Esophagus squamous epithelium (tissue), 5 donors: ENCODE results near the gene ANTXR2. TPM values are rescaled to one million over a fixed set of nuclear protein-coding genes. Genes with fewer than 3 reads are reported as not detected.

Experiments
- DNase-seq: peaks from one replicate; lab custom pipeline; 2025; lab: John Stamatoyannopoulos, UW
- H3K27ac ChIP-seq, 4 donors: fragments of 200-600 bp; sonication (generic); one replicate each; pipeline ENCODE4 v1.5.1; 2016 to 2019; ENCODE audit warnings: mild to moderate bottlenecking in 1 of 4
- H3K27me3 ChIP-seq, 4 donors: fragments of 200-600 bp; sonication (generic); 1 replicate in 3 of 4; 2 replicates in 1 of 4; pipeline versions ENCODE4 v1.5.1 to v1.6.0; 2017 to 2021; ENCODE audit warnings: antibody characterized with exemption in 1 of 4
- H3K36me3 ChIP-seq, 3 donors: fragments of 200-600 bp; sonication (generic); one replicate each; pipeline ENCODE4 v1.5.1; 2016 to 2019
- H3K4me1 ChIP-seq, 3 donors: fragments of 200-600 bp; sonication (generic); one replicate each; pipeline ENCODE4 v1.5.1; 2017 to 2019
- H3K4me3 ChIP-seq, 4 donors: fragments of 200-600 bp; sonication (generic); 1 replicate in 3 of 4; 2 replicates in 1 of 4; pipeline ENCODE4 v1.5.1; 2016 to 2019; ENCODE audit warnings: mild to moderate bottlenecking in 2 of 4, moderate library complexity in 1 of 4
- H3K9me3 ChIP-seq, 3 donors: fragments of 200-600 bp; sonication (generic); one replicate each; pipeline ENCODE4 v1.5.1; 2016 to 2019
- CTCF ChIP-seq, 6 experiments: fragments of 450-650 bp in 4 of 6; fragments of 200-600 bp in 2 of 6; sonication (generic) in 2 of 6; IDR thresholded peaks; one replicate each; pipeline ENCODE4 v1.5.1; 2016 to 2019; ENCODE audit warnings: antibody characterized with exemption in 6 of 6, mild to moderate bottlenecking in 4 of 6, moderate library complexity in 4 of 6
- POLR2A ChIP-seq, 4 donors: fragments of 450-650 bp; IDR thresholded peaks; one replicate each; pipeline ENCODE4 v1.6.1; 2017; ENCODE audit warnings: antibody characterized with exemption in 4 of 4, mild to moderate bottlenecking in 4 of 4, moderate library complexity in 3 of 4
- WGBS, 2 donors: methylation state at CpG; one replicate each; pipeline ENCODE4 v1.1.5; 2018; 5-methylcytosine and 5-hydroxymethylcytosine counted together
- intact Hi-C: fragments of 100-400 bp; cut with DNase I; formaldehyde crosslinking; loops from one replicate; pipeline ENCODE4 v1.15.0; 2022
- total RNA-seq, 4 donors: library from RNA; depleted of rRNA; stranded (reverse); fragments of >200 nt; gene quantifications; one replicate each; pipeline ENCODE4 v1.1.0, GENCODE V29; 2016
- donor health status: DM: yes; HTN: yes; CAD: no.

Gene ANTXR2
- total RNA-seq, 4 donors from 2014 or later: 1.6 to 60.3 (median 21.5) TPM

- no peaks in the 10 kb centered on the region for H3K27me3 ChIP-seq
- H3K36me3 ChIP-seq: peaks cover 0 to 22% (median 0%) of the 10 kb centered on the region in 3 donors
- WGBS, 2 donors: 38 to 55% methylated on average over 2 of the region's 2 CpGs
- DNase-seq: no peak
- H3K4me3 ChIP-seq: no peak overlapping the region
- no peaks in the 10 kb centered on the region for H3K9me3 ChIP-seq
- intact Hi-C loops: no loop called here
- no peak overlapping the region for H3K27ac ChIP-seq
- peaks cover 0 to 5% (median 0%) of the 10 kb centered on the region in 3 donors for H3K4me1 ChIP-seq
- TF ChIP-seq POLR2A (IDR thresholded peaks at IDR 0.05): no peak
- TF ChIP-seq CTCF (IDR thresholded peaks at IDR 0.05): no peak
Observed at GRCh38 chr4:80029364-80029763, 43.7 kb downstream of the ANTXR2 start.

DNA sequence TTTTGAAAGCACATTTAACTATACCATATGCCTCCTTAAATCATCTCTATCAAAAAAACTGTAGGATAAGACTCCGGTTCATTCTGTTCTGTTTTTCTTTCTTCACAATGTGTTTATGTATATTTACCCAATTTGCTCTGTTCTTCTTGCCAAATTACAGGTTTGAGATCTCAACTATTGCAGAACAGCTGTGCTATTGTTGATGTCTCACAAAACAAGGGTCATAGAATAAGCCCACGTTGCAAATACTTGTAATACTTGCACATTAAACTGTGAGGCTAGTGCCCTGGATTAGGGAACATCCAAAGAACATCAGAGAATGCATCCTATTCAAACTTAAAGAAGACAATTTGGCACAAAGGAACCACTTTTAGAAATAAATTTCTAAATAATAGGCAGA, 45.4 kb downstream of the ANTXR2 start:
- Histone ChIP-seq H3K36me3 (peaks cover 0 to 32% (median 0%) of the 10 kb centered on the region in 3 donors), H3K4me1 (peaks cover 0 to 5% (median 0%) of the 10 kb centered on the region in 3 donors), H3K27me3 (no peaks in the 10 kb centered on the region), H3K4me3 (no peak overlapping the region), H3K9me3 (no peaks in the 10 kb centered on the region), H3K27ac (no peak overlapping the region)
- intact Hi-C loops: no loop called here
- WGBS, 2 donors: 51 to 69% methylated on average over 2 of the region's 2 CpGs
- no peak for DNase-seq
- TF ChIP-seq CTCF (IDR thresholded peaks at IDR 0.05): no peak
- TF ChIP-seq POLR2A (IDR thresholded peaks at IDR 0.05): no peak

DNA sequence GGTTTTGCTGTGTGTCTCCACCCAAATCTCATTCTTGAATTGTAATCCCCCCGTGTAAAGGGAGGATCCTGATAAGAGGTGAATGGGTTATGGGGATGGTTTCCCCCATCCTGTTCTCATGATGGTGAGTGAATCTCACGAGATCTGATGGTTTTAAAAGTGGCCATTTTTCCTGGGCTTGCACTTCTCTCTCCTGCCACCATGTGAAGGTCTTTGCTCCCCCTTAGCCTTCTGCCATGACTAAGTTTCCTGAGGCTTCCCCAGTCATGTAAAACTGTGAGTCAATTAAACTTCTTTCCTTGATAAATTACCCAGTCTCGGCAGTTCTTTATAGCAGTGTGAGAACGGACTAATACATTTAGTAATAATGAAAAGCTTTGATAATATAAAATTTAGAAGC, 46.9 kb downstream of the ANTXR2 start:
- TF ChIP-seq CTCF (IDR thresholded peaks at IDR 0.05): no peak
- no peak for TF ChIP-seq POLR2A (IDR thresholded peaks at IDR 0.05)
- Histone ChIP-seq H3K27ac (no peak overlapping the region), H3K36me3 (peaks cover 0 to 30% (median 0%) of the 10 kb centered on the region in 3 donors), H3K4me1 (peaks cover 0 to 5% (median 0%) of the 10 kb centered on the region in 3 donors), H3K9me3 (no peaks in the 10 kb centered on the region), H3K27me3 (no peaks in the 10 kb centered on the region), H3K4me3 (no peak overlapping the region)
- DNase-seq: no peak
- WGBS, 2 donors: 60 to 84% methylated on average over 4 of the region's 4 CpGs
- intact Hi-C loops: no loop called here

- H3K9me3 ChIP-seq: no peaks in the 10 kb centered on the region
- no peak overlapping the region for H3K27ac ChIP-seq
- no peaks in the 10 kb centered on the region for H3K4me1 ChIP-seq
- H3K4me3 ChIP-seq: no peak overlapping the region
- no peak for DNase-seq
- intact Hi-C loops: no loop called here
- no peak for TF ChIP-seq CTCF (IDR thresholded peaks at IDR 0.05)
- TF ChIP-seq POLR2A (IDR thresholded peaks at IDR 0.05): no peak
- peaks cover 0 to 29% (median 0%) of the 10 kb centered on the region in 3 donors for H3K36me3 ChIP-seq
- no peaks in the 10 kb centered on the region for H3K27me3 ChIP-seq
- 100% methylated on average over 1 of the region's 1 CpG for WGBS, 2 donors
Observed at GRCh38 chr4:80024335-80024734, 48.7 kb downstream of the ANTXR2 start.

DNA sequence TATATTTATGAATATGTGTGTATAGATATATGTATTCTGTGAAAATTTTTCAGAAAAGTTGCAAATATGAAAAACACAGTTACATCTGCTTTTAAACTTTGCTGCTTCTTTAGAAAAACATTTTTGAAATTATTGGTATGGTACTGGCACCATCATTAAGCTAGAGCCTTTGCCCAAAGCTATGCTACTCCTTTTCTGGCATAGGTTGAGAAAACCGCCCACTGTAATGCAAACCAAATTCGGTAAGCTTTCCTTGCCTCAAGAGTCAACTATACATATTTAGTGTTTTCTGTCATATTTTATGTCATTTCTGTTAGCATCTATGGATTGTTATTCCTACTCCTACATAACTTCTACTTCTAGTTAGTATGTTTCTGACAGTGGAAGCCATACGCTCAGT, 50.7 kb downstream of the ANTXR2 start:
- no peaks in the 10 kb centered on the region for H3K9me3 ChIP-seq
- H3K4me1 ChIP-seq: no peaks in the 10 kb centered on the region
- intact Hi-C loops: no loop called here
- H3K36me3 ChIP-seq: peaks cover 0 to 45% (median 0%) of the 10 kb centered on the region in 3 donors
- no peak overlapping the region for H3K27ac ChIP-seq
- H3K4me3 ChIP-seq: no peak overlapping the region
- DNase-seq: no peak
- no peak for TF ChIP-seq POLR2A (IDR thresholded peaks at IDR 0.05)
- TF ChIP-seq CTCF (IDR thresholded peaks at IDR 0.05): no peak
- H3K27me3 ChIP-seq: no peaks in the 10 kb centered on the region
- WGBS, 2 donors: 89 to 90% methylated on average over 3 of the region's 3 CpGs
